ENCODE data around the gene RNF168.

Gene RNF168

GRCh38 chr3:196498297-196498696, 5.3 kb downstream of the RNF168 start:
- ChIA-PET CTCF (no interaction called here), POLR2A (no interaction called here)
- DNase-seq (ENCODE audit: extremely low spot score), result no peak
- TF ChIP-seq L3MBTL2 (conservative IDR thresholded peaks at IDR 0.05), result no peak
- TF ChIP-seq ZNF384 (IDR thresholded peaks at IDR 0.05), result no peak
- no peak for TF ChIP-seq FOXA1 (IDR thresholded peaks at IDR 0.05)
- TF ChIP-seq TARDBP (IDR thresholded peaks at IDR 0.05), result no peak
- no peak for TF ChIP-seq PKNOX1 (IDR thresholded peaks at IDR 0.05)
- no peak for TF ChIP-seq LEF1 (IDR thresholded peaks at IDR 0.05; ENCODE audit: borderline replicate concordance)
- TF ChIP-seq BHLHE40 (IDR thresholded peaks at IDR 0.05; ENCODE audit: borderline replicate concordance), result no peak
- TF ChIP-seq FOXK2 (IDR thresholded peaks at IDR 0.05), result no peak
- no peak for TF ChIP-seq FOXM1 (IDR thresholded peaks at IDR 0.05; ENCODE audit: borderline replicate concordance)
- TF ChIP-seq ARNT (IDR thresholded peaks at IDR 0.05), result no peak
- TF ChIP-seq HDGF (IDR thresholded peaks at IDR 0.05; ENCODE audit: borderline replicate concordance), result no peak

- TF ChIP-seq FOXK2 (IDR thresholded peaks at IDR 0.05), result no peak
- TF ChIP-seq PKNOX1 (IDR thresholded peaks at IDR 0.05), result peak; percentile 74
- no peak for TF ChIP-seq CTBP1 (IDR thresholded peaks at IDR 0.05; ENCODE audit: borderline replicate concordance)
- CTCF ChIA-PET, result no interaction called here
- POLR2A ChIA-PET, result no interaction called here
- DNase-seq (ENCODE audit: extremely low spot score), result no peak
These were observed 7.4 kb downstream of the RNF168 start for GRCh38 chr3:196496183-196496582.

- POLR2A ChIA-PET, result no interaction called here
These were observed 10.3 kb downstream of the RNF168 start for GRCh38 chr3:196493292-196493691.

GRCh38 chr3:196492080-196492479, 11.5 kb downstream of the RNF168 start:
- ChIA-PET POLR2A (no interaction called here), CTCF (no interaction called here)
- DNase-seq (ENCODE audit: extremely low spot score), result no peak
- no peak for TF ChIP-seq HDGF (IDR thresholded peaks at IDR 0.05; ENCODE audit: borderline replicate concordance)
- no peak for TF ChIP-seq ZNF384 (IDR thresholded peaks at IDR 0.05)
- TF ChIP-seq BHLHE40 (IDR thresholded peaks at IDR 0.05; ENCODE audit: borderline replicate concordance), result no peak
- TF ChIP-seq PKNOX1 (IDR thresholded peaks at IDR 0.05), result no peak
- TF ChIP-seq ARNT (IDR thresholded peaks at IDR 0.05), result no peak
- no peak for TF ChIP-seq TARDBP (IDR thresholded peaks at IDR 0.05)
- TF ChIP-seq SUZ12 (IDR thresholded peaks at IDR 0.05), result no peak
- TF ChIP-seq LEF1 (IDR thresholded peaks at IDR 0.05; ENCODE audit: borderline replicate concordance), result no peak
- no peak for TF ChIP-seq CTBP1 (IDR thresholded peaks at IDR 0.05; ENCODE audit: borderline replicate concordance)
- no peak for TF ChIP-seq NFRKB (IDR thresholded peaks at IDR 0.05)
- no peak for TF ChIP-seq FOXK2 (IDR thresholded peaks at IDR 0.05)
- no peak for TF ChIP-seq FOXA1 (IDR thresholded peaks at IDR 0.05)
- no peak for TF ChIP-seq SP1 (IDR thresholded peaks at IDR 0.05)

More at GRCh38 chr3:196493292-196493691, 10.3 kb downstream of the RNF168 start:
- DNase-seq (ENCODE audit: extremely low spot score), result no peak
- TF ChIP-seq HDGF (IDR thresholded peaks at IDR 0.05; ENCODE audit: borderline replicate concordance) (no peak), CTBP1 (IDR thresholded peaks at IDR 0.05; ENCODE audit: borderline replicate concordance) (no peak), TARDBP (IDR thresholded peaks at IDR 0.05) (no peak), SP1 (IDR thresholded peaks at IDR 0.05) (no peak), ZNF384 (IDR thresholded peaks at IDR 0.05) (no peak), PKNOX1 (IDR thresholded peaks at IDR 0.05) (no peak), FOXA1 (IDR thresholded peaks at IDR 0.05) (no peak), BHLHE40 (IDR thresholded peaks at IDR 0.05; ENCODE audit: borderline replicate concordance) (no peak), SUZ12 (IDR thresholded peaks at IDR 0.05) (no peak), L3MBTL2 (conservative IDR thresholded peaks at IDR 0.05) (no peak), FOXM1 (IDR thresholded peaks at IDR 0.05; ENCODE audit: borderline replicate concordance) (no peak)
- CTCF ChIA-PET, result no interaction called here

- no peak for TF ChIP-seq PKNOX1 (IDR thresholded peaks at IDR 0.05)
- no peak for TF ChIP-seq NFRKB (IDR thresholded peaks at IDR 0.05)
- TF ChIP-seq ARNT (IDR thresholded peaks at IDR 0.05), result no peak
- no peak for TF ChIP-seq L3MBTL2 (conservative IDR thresholded peaks at IDR 0.05)
- no peak for TF ChIP-seq SP1 (IDR thresholded peaks at IDR 0.05)
- DNase-seq (ENCODE audit: extremely low spot score), result no peak
- ChIA-PET CTCF (no interaction called here), POLR2A (no interaction called here)
These were observed 13.8 kb downstream of the RNF168 start for GRCh38 chr3:196489747-196490146.

- TF ChIP-seq CTBP1 (IDR thresholded peaks at IDR 0.05; ENCODE audit: borderline replicate concordance), result no peak
- no peak for TF ChIP-seq ARNT (IDR thresholded peaks at IDR 0.05)
- TF ChIP-seq ZNF384 (IDR thresholded peaks at IDR 0.05), result no peak
- no peak for TF ChIP-seq SP1 (IDR thresholded peaks at IDR 0.05)
- TF ChIP-seq BHLHE40 (IDR thresholded peaks at IDR 0.05; ENCODE audit: borderline replicate concordance), result no peak
- no peak for TF ChIP-seq FOXA1 (IDR thresholded peaks at IDR 0.05)
- TF ChIP-seq HDGF (IDR thresholded peaks at IDR 0.05; ENCODE audit: borderline replicate concordance), result no peak
- TF ChIP-seq FOXM1 (IDR thresholded peaks at IDR 0.05; ENCODE audit: borderline replicate concordance), result no peak
- TF ChIP-seq LEF1 (IDR thresholded peaks at IDR 0.05; ENCODE audit: borderline replicate concordance), result no peak
- ChIA-PET CTCF (interaction anchor here (0.6 to 1.3 kb wide), 6 partner anchors 11 to 110 kb away, joined by 3 to 7 read pairs (median 4); no protein-coding TSS in a partner anchor), POLR2A (interaction anchor here (1.6 kb wide), 1 partner anchor 18 kb away, joined by 5 read pairs; the partner anchor contains the start of gene RNF168)
- no peak for DNase-seq (ENCODE audit: extremely low spot score)
These were observed 17.3 kb downstream of the RNF168 start for GRCh38 chr3:196486263-196486662.
